Measurements from ENCODE around the gene SNAI1.

SNAI1 gene

GRCh38 chr20:50013976-50014375 is 31.2 kb downstream of the SNAI1 start:
- no peak for DNase-seq (ENCODE audit: low read depth in 2 of 2)

DNA sequence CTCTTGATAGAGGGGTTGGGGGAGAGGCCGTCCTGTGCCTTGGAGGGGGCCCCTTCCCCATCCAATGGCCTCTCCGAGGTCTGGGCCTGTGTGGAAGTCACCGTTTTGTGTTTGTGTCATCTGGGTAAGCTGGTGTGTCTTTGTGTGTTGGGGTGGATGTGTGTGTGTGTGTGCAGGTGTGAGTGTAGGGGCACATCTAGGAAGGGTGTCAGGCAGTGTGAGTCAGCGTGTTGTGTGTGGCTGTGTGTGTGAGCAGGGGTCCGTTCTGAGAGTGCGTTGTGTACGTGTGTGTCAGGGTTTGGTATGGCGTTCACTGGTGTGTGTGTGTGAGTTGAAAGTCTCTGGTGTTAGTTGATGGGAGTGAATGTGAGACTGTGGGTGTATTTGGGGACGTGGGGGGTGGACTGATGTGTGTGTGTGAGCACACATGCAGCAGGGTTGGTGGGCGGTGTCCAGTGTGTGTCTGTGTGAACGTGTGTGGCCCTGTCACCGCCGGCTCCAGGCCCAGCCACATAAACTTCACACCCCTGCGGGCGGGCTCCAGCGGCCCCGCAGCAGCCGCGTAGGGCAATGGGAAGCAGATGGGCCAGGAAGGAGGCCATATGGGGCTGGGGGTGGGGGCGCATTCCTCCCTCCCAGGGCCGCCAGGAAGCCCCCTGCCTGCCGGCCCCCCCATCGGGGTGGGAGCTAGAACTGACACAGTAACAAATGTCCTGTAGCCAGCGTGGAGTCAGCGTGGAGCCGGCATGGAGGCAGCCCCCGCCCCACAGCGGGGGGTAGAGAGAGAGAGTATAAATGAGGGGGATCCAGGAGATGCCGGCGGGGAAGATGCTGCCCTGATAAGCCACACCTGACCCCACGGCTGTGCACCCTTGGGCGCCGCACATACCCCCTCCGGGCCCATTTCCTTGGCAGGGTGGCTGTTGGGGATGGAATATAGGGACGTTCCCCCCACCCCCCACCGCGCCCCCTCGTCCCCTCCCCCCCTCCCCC is 32.1 kb downstream of the SNAI1 start:
- DNase-seq (ENCODE audit: low read depth in 2 of 2), result no peak

GRCh38 chr20:50015636-50015992 is 32.8 kb downstream of the SNAI1 start:
- DNase-seq (ENCODE audit: low read depth in 2 of 2), result no peak

DNA sequence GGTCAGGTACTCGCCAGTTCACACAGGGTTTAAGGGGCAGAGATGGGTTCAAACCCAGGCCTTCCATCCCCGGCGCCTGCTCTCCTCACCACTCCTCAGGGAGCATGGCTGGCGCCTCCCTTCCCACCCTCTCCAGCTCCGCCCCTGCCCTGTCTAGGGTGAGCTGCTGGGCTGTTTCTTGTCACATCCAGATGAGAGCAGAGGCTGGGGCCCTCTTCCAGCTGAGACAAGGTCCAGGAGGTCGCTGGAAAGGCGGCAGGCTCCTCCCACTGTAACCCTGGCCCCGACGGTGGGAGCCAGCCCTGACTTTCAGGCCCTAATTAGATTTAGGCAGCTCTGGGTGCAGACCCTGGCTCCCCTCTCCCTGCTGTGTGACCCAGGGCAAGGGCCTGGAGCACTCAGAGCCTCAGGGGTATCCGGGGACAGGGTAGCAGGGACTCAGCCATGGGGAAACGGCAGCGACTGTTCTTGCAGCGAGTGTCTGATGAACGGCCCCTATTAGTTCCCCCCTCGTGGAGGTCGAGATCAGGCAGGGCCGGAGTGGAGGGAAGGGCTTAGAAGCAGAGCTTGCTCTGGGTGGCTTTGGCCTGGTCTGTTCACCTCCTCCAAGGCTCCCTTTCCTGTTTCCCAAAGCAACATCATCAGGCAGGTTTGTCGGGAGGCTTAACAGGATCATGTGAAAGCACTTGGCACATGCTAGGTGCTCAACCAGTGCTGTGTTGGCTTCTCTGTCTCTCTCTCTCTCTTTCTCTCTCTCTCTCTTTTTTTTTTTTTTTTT is 33.4 kb downstream of the SNAI1 start:
- DNase-seq (ENCODE audit: low read depth in 2 of 2), result no peak

- no peak for DNase-seq (ENCODE audit: low read depth in 2 of 2)
Observed at GRCh38 chr20:50017160-50017559, 34.4 kb downstream of the SNAI1 start.

DNA sequence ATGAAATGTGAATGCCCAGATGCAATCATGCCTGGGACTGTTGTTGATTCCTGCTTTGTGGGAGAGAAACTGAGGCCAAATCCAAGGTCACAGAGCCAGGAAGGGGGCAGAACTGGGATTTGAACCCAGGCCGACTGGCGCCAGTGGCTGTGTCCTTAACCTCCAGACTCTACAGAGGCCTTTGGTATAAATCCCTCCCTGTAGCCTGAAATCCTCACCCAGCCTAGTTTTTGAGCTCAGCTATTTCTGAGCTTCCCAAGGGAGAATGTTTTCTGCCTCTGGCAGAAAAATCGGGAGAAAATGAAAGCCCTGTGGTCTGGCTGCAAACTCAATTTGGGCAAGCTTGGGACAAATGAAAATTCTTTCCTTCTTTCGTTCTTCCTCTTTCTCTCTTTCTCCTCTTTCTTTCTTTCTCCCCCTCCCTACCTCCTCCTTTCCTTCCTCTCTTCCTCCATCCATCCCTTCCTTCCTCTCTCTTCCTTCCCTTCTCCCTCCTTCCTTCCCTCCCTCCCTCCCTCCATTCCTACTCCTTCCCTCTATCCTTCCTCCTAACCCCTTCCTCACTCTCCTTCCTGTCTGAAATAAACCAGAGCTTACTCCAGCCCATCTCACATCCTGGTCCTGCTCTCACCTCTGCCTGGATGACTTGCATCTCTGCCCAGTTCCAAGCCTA is 34.9 kb downstream of the SNAI1 start:
- DNase-seq (ENCODE audit: low read depth in 2 of 2), result no peak

GRCh38 chr20:50019466-50020256 is 36.9 kb downstream of the SNAI1 start:
- DNase-seq (ENCODE audit: low read depth in 2 of 2), result no peak

DNA sequence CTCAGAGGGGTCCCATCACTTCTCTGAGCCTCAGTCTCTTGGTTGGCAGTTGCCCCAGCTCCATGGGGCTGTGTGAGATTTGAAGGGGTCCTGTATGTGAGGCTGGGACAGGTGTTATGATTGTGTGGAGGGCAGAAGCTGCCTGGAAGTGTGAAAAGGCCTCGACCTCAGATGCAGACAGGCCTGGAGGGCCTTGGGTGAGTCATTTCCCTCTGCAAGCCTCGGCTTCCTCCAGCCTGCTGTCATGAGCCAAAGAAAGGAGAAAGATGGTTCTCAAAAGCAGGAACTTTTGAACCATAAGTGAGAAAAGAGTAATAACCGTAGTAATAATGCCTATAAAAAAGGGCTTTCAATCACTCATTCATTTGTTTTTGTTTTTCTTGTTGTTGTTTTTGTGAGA is 37.5 kb downstream of the SNAI1 start:
- no peak for DNase-seq (ENCODE audit: low read depth in 2 of 2)

DNA sequence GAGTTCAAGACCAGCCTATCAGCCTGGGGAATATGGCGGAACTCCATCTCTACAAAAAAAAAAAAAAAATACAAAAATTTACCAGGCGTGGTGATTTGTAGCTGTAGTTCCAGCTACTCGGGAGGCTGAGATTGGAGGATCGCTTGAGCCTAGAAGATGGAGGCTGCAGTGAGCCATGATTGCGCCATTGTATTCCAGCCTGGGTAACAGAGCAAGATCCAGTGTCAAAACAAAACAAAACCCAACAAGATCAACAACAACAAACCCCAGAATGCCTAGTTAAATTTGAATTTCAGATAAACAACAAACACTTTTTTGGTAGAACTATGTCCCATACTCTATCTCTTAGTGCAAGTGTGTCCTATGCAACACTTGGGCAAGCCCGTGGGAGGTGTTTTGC is 39.9 kb downstream of the SNAI1 start:
- DNase-seq (ENCODE audit: low read depth in 2 of 2), result no peak

DNA sequence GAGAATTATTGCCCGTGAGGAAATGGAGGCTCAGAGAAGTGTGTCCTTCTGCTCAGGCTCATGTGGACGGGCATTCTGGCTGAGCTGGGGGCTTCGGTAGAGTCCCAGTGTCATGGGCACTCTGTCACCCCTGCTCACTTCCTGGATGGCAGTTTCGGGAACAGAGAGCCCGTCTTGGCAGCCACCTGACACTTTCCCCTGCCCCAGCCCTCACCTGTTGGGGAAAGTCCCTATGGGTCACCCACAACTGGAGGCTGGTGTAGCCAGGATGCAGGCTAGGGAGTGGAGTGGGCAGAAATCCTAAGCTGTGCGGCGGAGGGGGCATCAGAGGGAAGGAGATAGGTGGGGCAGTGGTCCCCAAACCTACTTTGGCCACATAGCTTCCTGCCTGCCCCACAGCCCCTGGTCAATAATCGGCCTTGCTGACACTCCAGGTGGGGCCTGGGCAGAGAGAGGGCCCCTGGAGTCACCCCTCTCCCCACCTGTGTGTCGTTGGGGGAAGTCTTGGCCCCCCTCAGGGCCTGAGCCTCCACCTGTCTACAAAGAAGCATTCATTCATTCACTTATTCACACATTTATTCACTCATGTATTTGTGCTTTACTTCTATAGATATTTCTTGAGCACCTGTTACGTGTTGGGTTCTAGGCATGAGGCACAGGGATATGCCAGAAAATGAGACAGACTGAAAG is 40.5 kb downstream of the SNAI1 start:
- DNase-seq (ENCODE audit: low read depth in 2 of 2), result no peak

DNA sequence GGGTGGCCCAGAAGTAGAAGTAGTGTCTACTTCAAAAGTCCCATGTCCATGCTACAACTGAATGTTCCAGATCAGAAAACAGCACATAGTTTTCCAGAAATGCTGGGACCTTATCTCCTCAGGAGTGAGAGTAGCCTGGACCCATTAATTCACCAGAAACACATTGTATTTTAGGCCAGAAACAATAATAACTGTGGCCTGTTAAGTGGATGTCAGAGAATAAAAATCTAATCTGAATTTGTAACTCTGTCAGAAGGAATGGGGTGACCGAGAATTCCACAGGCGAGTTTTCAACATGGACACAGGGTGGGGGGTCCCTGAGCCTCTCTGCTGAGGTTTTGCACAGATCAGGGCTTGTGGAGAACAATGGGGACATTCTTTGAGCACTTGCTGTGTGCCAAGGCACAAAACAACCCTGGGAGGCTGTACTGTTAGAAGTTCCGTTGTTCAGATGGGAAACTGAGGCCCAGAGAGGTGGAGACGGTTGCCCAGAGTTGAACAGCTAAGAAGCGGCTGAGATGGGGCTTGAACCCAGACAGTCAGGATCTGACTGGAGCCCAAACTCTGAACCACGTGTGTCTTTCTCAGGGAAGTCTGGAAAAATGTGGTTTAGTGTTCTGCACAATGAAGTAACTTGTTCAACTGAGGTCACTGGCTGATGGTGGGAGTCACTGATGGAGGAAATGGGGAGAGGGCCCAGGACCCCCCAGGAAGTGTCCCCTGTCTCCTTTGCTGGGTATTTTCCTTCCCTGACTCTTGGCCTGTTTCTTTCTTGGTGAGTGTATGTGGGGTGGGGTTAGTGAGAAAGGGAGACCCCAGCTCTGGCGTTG is 44.2 kb downstream of the SNAI1 start:
- DNase-seq (ENCODE audit: low read depth in 2 of 2), result no peak

- DNase-seq (ENCODE audit: low read depth in 2 of 2), result no peak
Observed at GRCh38 chr20:50027611-50028105, 44.9 kb downstream of the SNAI1 start.

GRCh38 chr20:50029083-50029696 is 46.4 kb downstream of the SNAI1 start:
- no peak for DNase-seq (ENCODE audit: low read depth in 2 of 2)

- DNase-seq (ENCODE audit: low read depth in 2 of 2), result no peak
Observed at GRCh38 chr20:50029697-50030461, 47.1 kb downstream of the SNAI1 start.

GRCh38 chr20:50032955-50033666 is 50.3 kb downstream of the SNAI1 start:
- no peak for DNase-seq (ENCODE audit: low read depth in 2 of 2)

GRCh38 chr20:50034567-50035180 is 51.9 kb downstream of the SNAI1 start:
- DNase-seq (ENCODE audit: low read depth in 2 of 2), result no peak

GRCh38 chr20:50036703-50037102 is 53.9 kb downstream of the SNAI1 start:
- DNase-seq (ENCODE audit: low read depth in 2 of 2), result no peak

- no peak for DNase-seq (ENCODE audit: low read depth in 2 of 2)
Observed at GRCh38 chr20:50037123-50037522, 54.3 kb downstream of the SNAI1 start.

Measured in stimulated activated CD8-positive, alpha-beta memory T cell treated with anti-CD3 and anti-CD28 coated beads, Interleukin-7, amount 100 ng/mL, for 4 hours (primary cell).